Skin of body (tissue), 2 donors: Measurements from ENCODE around the gene SLC15A4. TPM values are rescaled to one million over a fixed set of nuclear protein-coding genes. Genes with fewer than 3 reads are reported as not detected.
"Not testable (repeated sequence)": the region's sequence is repeated elsewhere in the genome, so short reads cannot be mapped to it uniquely, and the experiment has no call there.

ENCODE experiments used
- DNase-seq: peaks from one replicate; lab custom pipeline; 2025; lab: John Stamatoyannopoulos, UW
- total RNA-seq: library from RNA; depleted of rRNA; stranded (reverse); fragments of >200 nt; gene quantifications from one replicate; pipeline ENCODE4 v1.2.3, GENCODE V29; 2014

The SLC15A4 gene
- total RNA-seq, result 28.3 TPM

DNA sequence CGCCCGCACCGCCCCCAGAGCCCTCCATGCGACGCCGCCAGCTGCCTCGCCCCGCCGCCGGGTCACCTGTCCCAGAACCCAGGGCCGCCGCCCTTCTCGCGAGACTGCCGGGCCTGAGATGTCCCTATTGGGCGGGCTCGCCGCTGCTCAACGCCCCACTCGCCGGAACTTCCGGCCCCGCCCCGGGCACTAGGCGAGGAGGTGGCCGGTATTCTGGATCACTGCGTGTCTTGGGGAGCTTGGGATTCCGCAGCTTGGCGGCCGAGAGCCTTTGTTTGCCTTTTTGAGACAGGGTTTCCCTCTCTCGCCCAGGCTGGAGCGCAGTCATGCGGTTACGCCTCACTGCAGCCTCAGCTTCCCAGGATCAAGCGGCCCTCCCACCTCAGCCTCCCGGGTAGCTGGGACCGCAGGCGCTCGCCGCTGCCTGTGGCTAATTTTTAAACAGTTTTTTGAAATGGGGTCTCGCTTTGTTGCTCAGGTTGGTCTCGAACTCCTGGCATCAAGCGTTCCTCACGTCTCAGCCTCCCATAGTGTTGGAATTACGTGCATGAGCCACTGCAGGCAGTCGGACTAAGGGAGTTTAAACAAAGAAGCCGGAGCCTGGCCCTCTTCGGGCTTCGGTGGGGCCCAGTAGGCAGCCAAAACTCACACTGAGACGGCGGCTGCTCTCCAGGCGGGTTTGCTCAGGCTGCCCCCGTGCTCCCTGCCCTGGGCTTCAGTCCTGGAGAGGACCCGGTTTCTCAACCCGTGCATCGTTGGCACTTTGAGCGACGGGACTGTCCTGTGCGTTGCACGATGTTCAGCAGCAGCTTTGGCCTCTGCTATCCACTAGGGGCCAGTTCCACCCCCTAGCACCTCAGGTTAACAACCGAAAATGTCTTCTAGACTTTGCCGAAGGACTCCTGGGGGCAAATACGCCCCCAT lies at the start of gene SLC15A4:
Gene SLC15A4, minus strand, starts transcription at position 43 of the 924 bp plus-strand sequence. Its CDS starts 15 bp downstream, at position 28.
- DNase-seq, result peak; percentile 91

DNA sequence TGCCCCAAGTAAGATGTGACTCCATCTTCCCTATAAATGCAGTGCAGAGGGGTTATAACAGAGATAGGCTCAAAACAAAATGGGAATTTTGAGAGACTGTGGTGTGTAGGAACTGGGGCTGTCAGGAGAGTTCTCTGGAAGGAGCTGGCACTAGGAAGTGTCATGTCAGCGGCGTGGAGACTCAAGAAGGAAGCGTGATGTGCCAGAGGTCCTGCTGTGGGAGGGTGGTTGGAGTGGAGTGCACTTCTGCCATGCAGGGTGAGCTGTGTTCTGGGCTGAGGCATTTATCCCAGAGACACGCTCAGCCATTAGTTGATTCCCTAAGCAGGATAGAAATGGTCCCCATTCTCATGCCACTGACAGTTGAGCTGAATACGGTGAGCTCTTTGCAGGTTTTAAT lies 48.5 kb upstream of the SLC15A4 start:
- no peak for DNase-seq

DNA sequence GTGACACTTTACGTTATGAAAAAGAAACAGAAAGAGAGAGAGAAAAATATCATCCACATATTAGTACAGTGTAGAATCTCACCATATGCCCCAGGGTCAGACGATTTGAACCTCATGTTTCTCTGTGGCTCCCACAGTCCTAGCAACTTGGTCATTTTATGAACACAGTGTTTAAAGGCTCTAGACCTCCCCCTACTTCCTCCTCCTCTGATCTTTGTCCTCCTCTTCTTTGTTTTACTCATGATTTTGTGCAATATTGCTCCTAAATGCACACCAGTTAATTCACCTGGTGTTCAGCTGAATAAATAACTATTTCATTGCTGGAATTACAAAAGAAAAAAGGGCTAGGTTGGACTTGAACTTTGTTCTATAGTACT lies 47.7 kb upstream of the SLC15A4 start:
- DNase-seq, result no peak

DNA sequence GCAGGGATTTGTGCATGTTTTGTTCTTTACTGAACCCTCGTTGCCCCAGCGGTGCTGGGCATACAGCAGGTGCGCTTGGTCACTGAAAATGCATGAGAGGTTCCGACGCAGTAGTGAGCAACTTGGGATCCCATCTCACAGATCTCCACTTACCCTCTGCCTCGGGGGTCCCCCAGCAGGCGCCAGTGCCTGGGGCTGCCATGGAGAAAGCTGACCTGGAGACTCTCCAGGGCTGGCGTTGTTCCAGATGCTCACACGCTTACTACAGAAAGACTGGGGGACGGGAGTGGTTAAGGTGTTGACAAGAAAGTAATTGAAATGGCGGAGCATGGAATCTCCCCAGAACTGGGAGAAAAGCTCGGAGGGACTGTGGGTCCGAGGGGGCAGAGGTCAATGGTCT lies 43.7 kb upstream of the SLC15A4 start:
- DNase-seq, result no peak

DNA sequence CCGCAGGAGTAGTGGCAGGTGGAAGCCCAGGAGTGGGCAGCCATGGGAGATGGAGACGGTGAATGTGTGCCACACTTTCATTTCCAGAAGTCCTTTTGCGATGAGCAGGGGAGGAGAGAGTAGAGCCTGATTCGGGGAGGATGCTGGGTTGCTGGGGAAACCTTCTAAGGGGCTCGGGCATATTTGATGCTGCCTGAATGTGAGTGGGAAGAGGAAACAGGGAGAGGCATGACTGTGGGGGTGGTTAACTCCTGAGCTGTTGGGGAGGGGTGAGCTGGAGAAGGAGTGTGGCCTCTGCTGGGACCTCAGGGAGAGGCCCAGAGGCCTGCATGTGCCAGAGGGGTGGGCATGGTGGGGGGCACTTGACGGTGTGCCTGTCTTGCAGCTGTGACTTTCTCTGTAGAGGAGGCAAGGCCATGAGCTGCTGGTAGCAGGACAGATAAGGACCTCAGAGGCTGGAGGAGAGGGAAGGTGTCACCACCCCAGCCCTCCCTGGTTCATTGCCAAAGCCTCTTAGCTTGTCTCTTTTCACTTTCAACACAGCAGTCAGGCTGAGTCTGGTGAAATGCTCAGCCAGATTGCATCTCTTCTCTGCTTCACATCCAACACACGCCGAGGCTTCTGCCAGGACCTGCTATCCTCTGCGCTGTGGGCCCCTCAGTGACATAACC lies 40.9 kb upstream of the SLC15A4 start:
- DNase-seq, result no peak

DNA sequence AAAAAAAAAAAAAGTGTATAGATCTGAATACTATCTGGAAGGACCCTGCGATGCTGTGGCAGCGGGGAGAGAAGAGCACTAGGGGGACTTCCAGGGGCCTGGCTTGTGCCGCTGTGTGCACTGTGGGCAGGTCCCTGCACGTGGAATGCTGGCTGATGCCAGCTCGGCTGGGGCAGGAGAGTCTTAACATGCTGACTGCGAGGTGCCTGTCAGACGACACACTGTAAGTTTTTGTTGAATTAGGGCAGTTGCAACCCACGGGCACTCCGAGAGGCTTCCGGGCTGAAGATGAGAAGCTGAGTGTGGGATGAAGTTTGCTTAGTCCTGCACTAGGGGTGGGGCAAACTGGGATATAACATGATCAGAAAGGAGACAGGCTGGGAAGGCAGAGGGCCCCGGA lies 40.2 kb upstream of the SLC15A4 start:
- DNase-seq, result no peak

DNA sequence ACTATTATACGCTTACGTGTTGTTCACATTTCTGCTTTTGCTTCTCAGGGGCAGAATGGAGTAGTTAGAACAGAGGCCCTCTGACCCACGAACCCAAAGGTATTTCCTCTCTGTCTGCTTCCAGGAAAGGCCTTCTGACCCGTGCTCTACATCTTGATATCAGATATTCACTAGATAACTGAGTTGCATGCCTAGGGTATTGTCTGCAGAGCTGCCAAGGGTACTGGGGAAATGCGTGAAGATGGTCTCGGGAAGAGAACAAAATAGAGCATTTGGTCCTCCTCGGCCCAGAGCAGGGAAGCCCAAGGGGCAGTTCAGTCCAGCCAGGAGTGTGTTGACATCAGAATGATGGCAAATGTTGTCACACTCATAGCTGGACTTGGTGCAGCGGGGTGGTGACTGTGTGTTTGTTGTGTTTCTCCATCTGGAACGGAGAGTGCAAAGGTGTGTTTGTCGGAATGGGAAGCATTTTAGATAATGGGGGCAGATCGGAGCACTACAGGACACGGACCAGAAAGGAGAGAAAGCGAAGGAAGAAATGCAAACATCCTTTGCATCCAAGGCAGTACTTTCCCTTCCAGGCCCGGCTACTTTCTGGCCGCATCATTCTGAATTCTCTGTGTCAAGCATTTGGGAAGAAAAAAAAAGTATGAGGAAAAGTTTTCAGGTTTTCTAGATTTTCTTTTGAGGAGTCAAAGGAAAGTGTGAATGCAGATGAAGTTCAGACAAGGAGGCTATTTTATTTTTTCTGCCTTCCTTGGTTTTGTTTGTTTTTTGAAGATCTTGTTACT lies 37.7 kb upstream of the SLC15A4 start:
- no peak for DNase-seq

DNA sequence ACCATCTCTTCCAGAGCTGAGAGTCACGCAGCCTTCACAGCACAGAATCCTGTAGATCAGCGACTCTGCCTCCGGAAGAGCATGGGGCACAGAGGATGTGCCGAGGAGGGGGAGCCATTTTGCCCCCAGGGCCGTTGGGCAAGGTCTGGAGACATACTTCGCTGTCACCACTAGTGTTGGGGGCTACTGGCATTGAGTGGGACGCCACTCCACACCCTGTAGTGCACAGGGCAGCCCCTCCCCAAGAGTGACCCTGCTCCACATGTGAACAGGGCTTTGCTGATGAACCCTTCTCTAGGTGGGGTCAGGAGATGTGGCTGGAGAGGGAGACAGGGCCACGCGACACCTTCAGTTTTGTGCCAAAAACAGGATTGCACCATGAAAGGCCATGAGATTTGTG lies 35.6 kb upstream of the SLC15A4 start:
- no peak for DNase-seq

DNA sequence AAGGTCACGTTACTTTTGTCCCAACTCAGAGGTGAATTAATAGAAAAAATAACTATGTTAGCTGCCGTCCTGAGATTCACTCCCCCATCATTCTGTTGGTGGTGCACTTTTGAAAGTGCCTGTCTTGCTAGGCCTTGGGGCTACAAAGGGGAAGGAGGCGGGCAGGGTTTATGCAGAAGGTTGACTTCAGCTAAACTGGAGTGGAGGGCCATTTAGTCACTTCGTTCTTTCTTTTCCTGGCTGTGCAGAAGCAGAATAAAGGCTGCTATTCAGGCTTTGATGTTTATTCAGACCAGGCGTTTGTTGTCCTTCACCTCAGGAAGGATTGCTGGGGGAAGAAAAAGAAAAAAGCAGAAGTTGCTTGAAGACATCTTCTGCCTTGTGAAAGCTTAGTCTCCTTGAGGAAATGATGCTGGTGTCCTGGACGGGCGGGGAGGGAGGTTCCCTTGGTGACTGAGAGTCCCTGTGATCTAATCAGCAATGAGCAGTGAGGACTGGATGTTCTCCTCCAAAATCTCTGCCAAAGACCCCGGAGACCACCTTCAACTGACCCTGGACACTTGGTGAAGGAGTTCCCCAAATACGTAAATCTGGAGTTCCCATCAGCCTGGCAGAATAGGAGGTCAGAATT lies 33.5 kb upstream of the SLC15A4 start:
- no peak for DNase-seq

DNA sequence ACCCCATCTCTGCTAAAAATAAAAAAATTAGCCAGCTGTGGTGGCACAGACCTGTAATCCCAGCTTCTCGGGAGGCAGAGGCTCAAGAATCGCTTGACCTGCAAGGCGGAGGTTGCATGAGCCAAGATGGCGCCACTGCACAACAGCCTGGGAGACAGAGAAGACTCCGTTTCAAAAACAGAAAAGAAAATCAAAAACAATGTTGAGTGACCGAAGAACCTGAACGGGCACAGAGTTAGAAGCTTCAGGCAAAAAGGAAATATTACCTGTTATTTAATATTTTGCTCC lies 33.0 kb upstream of the SLC15A4 start:
- DNase-seq, result no peak

DNA sequence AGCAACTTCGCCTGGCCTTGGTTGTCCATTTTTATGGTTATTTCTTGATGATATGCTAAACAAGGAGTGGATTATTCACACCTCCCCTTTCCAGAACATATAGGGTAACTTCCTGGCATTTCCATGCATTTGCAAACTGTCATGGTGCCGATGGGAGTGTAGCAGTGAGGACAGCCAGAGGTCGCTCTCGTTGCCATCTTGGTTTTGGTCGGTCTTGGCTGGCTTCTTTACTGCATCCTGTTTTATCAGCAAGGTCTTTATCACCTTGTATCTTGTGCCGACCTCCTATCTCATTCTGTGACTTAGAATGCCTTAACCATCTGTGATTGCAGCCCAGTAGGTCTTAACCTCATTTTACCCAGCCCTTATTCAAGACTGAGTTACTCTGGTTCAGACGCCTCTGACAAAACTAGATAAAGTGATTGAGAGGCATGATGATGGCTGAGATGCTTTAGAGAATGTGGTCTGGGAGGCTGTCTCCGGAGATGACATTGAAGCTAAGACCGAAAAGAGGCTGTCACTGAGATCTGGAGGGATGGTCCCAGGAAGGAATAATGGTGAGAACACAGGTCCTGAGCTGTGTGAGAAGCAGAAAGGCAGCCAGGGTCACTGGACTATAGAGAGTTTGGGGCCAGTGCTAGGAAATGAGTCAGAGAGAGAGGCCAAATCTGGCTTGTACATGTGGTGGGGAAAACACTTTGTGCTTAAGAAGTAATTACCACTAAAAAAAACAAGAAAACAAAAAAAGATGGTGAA lies 32.5 kb upstream of the SLC15A4 start:
- no peak for DNase-seq

DNA sequence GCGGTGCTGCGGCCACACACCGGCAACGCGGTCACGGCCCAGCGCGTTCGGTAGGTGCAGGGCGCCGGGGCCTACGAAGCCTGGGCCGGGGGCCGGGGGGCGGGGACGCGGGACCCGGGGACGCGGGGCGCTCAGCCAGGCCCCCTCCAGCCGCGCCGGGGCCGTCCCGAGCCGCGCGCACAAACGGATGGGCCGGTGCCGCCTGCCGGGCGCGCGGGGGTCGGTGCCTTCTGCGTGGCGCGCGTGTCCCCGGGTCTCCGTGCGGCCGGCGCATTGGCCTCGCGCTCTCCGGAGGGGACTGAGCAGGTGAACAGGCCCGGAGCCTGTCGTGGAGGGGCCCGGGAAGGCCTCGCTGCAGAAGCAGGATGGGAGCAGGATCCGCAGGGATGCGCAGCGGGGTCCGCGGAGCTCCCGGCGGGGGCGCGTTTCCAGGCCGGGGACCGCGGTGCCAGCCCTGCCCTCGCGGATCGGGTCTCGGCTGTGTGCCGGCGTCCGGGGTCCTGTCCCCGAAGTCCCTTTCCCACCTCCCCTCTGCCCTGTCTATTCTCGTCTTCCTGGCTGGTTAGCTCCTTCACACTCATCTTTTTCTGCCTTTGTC lies 29.9 kb upstream of the SLC15A4 start:
- no peak for DNase-seq

DNA sequence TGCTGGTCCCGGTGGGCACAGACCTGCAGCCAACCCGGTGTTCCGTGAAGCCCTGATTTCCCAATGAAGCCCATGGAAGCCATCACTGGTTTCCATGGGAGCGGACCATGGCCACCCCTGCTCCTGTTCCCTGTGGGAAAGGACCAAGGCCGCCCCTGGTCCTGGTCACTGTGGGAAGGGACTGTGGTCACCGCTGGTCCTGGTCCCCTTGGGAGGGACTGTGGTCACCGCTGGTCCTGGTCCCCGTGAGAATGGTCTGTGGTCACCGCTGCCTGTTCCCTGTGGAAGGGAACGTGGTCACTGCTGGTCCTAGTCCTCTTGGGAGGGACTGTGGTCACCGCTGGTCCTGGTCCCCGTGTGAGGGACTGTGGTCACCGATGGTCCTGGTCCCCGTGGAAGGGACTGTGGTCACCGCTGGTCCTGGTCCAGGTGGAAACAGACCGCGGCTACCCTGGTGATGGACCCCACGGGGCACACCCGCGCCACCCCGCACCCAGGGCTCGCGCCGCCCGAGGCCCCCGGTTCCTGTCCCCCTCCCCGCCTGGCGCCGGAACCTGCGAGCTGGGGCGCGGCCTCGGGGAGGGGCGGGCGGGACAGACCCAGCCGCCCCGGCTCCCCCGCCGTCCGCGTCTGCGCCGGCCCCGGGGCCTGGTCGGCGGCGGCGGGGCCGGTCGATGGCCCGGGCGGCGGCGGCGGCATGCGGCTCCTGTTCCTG lies 29.3 kb upstream of the SLC15A4 start, which contains the start of gene GLT1D1:
Gene GLT1D1, plus strand, starts transcription at position 594 of the 715 bp plus-strand sequence. Its CDS starts 104 bp downstream, at position 698.
- no peak for DNase-seq

DNA sequence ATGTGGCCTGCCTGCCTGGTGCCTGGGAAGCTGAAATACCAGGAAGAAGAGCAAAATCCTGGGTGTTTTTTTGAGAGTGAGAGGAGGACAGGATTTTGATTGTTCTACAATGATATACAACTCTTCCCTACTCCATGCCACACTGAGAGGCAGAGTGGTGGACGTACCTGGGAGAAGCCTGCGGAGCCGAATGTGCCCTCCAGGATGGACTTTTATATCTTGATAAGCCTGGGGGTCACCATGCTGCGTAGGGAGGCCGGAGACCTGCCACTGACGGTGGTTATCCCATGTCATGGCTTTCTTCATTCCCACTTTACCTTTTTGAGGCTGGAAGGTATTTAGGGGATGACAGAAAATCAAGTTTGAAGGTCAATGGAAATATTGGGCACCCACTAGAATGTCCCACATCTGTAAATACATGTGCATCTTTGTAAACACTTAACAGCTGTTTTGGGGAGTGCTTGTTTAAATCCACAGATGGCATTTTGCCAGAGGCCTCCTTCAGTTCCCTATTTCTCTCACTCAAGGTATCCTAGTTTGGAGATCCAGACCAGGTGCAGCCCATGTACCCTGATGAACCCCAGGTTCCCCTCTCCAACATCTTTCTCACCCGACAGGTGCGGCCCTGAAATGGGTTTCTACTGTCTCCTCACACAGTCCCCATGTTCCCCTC lies 28.4 kb upstream of the SLC15A4 start:
- no peak for DNase-seq

DNA sequence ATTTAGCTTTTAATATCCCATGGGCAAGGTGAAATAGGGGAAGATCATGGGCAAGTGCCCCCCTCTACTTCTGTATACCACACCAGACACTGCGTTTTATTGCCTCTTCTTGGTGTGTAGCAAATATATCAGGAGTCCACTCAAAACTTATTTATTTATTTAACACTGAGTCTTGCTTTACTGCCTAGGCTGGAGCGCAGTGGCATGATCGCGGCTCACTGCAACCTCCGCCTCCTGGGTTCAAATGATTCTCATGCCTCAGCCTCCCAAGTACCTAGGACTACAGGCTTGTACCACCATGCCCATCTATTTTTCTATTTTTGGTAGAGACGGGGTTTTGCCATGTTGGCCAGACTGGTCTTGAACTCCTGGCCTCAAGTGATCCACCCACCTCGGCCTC lies 27.7 kb upstream of the SLC15A4 start:
- DNase-seq, result not testable (repeated sequence)

DNA sequence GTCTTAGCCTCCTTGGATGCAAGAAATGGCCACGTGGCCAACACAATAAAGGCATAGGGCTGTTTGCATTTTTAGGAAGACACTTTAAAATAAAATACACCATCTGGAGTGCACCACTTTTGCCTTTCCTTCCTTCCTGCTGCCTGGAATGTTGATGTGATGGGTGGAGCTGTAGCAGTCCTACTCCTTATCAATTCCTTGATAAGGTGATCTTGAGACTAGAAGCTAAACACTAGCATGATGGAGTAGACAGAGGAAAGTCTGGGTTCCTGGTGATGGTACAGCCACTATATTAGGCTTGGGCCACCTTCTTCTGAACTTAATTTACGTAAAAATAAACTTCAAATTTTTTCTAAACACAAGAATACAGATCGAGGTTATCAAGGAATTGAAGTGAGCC lies 26.6 kb upstream of the SLC15A4 start:
- DNase-seq, result no peak

DNA sequence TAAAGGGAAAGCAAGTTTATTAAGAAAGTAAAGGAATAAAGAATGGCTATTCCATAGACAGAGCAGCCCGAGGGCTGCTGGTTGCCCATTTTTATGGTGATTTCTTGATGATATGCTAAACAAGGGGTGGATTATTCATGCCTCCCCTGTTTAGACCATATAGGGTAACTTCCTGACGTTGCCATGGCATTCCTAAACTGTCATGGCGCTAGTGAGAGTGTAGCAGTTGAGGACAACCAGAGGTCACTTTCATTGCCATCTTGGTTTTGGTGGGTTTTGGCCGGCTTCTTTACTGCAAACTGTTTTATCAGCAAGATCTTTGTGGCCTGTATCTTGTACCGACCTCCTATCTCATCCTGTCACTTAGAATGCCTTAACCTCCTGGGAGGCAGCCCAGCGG lies 26.0 kb upstream of the SLC15A4 start:
- DNase-seq, result not testable (repeated sequence)

DNA sequence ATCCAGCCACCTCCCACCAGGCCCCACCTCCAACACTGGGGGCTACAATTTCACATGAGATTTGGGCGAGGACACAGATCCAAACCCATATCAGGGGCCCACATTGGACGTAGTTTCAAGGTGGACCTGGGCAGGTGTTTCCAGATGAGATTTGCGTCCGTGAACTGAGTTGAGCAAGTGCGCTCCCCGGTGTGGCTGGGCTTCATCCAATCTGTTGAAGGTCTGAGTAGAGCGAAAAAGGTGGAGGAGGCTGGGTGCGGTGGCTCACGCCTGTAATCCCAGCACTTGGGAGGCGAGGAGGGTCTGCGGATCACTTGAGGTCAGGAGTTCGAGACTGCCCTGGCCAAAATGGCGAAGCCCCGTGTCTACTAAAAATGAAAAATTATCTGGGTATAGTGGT lies 24.6 kb upstream of the SLC15A4 start:
- DNase-seq, result no peak

DNA sequence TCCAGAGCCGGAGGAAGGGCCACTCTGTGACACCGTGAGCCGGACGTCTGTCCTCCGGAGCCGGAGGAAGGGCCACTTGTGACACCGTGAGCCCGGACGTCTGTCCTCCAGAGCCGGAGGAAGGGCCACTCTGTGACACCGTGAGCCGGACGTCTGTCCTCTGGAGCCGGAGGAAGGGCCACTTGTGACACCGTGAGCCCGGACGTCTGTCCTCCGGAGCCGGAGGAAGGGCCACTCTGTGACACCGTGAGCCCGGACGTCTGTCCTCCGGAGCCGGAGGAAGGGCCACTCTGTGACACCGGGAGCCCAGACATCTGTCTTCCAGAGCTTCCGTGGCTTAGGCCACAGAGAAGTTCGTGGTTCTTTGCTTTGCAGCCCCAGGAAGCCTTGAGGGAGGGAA lies 22.9 kb upstream of the SLC15A4 start:
- DNase-seq, result not testable (repeated sequence)
